ENCODE data around the gene GALNT7.

The GALNT7 gene

DNA sequence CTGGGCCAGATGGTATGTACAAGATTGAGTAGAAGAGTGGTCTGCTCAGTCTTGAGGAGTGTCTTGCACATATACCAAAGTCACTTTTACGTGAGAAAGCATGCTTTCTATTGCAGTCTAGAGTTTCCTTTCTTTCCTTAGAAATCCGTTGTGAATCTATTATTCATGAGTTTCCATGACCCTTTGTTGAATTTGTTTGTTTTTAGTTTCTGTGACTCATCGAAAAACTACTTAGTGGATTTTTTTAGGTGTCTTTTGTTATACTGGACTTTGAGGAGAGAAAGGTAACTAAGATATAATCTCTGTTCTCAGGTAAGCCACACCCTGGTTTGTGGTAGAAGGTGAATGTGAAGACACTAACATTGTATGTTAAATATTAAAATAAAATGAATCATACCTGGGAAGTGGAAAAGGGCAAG is 23.0 kb downstream of the GALNT7 start:
- H3K9me3 ChIP-seq (ENCODE audit: control insufficient read depth, insufficient read depth, low read depth, low read length), result no peaks in the 10 kb centered on the region
- no peak overlapping the region for H3K27ac ChIP-seq (ENCODE audit: extremely low read depth, low read depth, low read length)
- POLR2A ChIA-PET, result no interaction called here
- CTCF ChIA-PET, result interaction anchor here (0.7 to 1.2 kb wide), 2 partner anchors 12 to 109 kb away, joined by 3 read pairs; no protein-coding TSS in a partner anchor
- no peak overlapping the region for H3K4me3 ChIP-seq (ENCODE audit: low read depth, low read length)
- TF ChIP-seq, protein P1, sequence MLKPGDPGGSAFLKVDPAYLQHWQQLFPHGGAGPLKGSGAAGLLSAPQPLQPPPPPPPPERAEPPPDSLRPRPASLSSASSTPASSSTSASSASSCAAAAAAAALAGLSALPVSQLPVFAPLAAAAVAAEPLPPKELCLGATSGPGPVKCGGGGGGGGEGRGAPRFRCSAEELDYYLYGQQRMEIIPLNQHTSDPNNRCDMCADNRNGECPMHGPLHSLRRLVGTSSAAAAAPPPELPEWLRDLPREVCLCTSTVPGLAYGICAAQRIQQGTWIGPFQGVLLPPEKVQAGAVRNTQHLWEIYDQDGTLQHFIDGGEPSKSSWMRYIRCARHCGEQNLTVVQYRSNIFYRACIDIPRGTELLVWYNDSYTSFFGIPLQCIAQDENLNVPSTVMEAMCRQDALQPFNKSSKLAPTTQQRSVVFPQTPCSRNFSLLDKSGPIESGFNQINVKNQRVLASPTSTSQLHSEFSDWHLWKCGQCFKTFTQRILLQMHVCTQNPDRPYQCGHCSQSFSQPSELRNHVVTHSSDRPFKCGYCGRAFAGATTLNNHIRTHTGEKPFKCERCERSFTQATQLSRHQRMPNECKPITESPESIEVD (tag by site-specific recombination; IDR thresholded peaks at IDR 0.05), result peak; percentile 71
- TF ChIP-seq ZNF184 (tag by site-specific recombination; IDR thresholded peaks at IDR 0.05) (no peak), ZNF366 (tag by site-specific recombination; conservative IDR thresholded peaks at IDR 0.05) (0 out of 2 replicates have a peak, but pooled peaks have one; percentile 22), PRDM1 (tag by site-specific recombination; IDR thresholded peaks at IDR 0.05) (peak; percentile 89)
- TF ChIP-seq, protein P2, sequence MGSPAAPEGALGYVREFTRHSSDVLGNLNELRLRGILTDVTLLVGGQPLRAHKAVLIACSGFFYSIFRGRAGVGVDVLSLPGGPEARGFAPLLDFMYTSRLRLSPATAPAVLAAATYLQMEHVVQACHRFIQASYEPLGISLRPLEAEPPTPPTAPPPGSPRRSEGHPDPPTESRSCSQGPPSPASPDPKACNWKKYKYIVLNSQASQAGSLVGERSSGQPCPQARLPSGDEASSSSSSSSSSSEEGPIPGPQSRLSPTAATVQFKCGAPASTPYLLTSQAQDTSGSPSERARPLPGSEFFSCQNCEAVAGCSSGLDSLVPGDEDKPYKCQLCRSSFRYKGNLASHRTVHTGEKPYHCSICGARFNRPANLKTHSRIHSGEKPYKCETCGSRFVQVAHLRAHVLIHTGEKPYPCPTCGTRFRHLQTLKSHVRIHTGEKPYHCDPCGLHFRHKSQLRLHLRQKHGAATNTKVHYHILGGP (tag by site-specific recombination; IDR thresholded peaks at IDR 0.05), result peak; percentile 85
- no peaks in the 10 kb centered on the region for H3K36me3 ChIP-seq (ENCODE audit: control insufficient read depth in 2 of 2, insufficient read depth in 1 of 2, low read length in 2 of 2)
- peaks cover 5% of the 10 kb centered on the region for H3K4me1 ChIP-seq (ENCODE audit: control insufficient read depth, insufficient read depth, low read length)

DNA sequence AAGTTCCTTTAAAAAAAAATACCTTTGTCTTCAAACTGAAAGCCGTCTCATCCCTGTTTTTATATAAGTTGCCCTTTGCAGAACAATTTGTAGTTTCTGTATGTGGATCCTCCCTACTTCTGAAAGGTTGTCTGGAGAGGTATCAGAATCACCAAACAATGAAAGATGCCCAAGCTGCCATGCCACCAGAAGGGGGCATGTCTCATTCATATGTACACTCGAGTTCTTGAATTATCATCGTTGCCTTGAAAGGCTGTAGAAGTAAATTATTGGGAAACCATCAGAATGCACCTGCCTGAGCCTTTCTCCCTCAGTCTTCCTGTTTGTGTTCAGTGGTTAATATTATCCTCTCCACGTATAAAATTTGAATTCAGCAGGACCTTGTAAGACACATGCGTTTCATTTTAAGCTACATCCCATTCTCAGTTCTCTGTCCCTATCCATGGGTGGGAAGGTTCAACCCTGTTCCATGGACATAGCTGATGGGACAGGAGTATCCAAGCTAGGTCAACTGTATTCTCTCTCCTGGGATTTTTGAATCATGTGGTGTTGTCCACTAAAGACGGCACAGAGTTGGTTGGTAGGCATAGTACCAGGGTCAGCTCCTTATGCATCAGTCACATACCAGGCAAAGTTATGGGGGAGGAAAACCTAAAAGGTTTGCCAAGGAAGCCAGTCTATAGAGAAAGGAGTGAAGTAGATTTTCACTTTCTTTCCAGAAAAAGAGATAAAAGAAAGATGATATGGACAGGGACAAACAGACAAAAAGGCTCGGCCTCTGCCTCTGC is 24.0 kb downstream of the GALNT7 start:
- Histone ChIP-seq H3K36me3 (ENCODE audit: control insufficient read depth in 2 of 2, insufficient read depth in 1 of 2, low read length in 2 of 2) (no peaks in the 10 kb centered on the region), H3K27ac (ENCODE audit: extremely low read depth, low read depth, low read length) (no peak overlapping the region), H3K4me1 (ENCODE audit: control insufficient read depth, insufficient read depth, low read length) (peaks cover 5% of the 10 kb centered on the region), H3K4me3 (ENCODE audit: low read depth, low read length) (no peak overlapping the region), H3K9me3 (ENCODE audit: control insufficient read depth, insufficient read depth, low read depth, low read length) (no peaks in the 10 kb centered on the region)
- no peak for TF ChIP-seq ZNF146 (tag by site-specific recombination; IDR thresholded peaks at IDR 0.05)
- TF ChIP-seq, protein P3, sequence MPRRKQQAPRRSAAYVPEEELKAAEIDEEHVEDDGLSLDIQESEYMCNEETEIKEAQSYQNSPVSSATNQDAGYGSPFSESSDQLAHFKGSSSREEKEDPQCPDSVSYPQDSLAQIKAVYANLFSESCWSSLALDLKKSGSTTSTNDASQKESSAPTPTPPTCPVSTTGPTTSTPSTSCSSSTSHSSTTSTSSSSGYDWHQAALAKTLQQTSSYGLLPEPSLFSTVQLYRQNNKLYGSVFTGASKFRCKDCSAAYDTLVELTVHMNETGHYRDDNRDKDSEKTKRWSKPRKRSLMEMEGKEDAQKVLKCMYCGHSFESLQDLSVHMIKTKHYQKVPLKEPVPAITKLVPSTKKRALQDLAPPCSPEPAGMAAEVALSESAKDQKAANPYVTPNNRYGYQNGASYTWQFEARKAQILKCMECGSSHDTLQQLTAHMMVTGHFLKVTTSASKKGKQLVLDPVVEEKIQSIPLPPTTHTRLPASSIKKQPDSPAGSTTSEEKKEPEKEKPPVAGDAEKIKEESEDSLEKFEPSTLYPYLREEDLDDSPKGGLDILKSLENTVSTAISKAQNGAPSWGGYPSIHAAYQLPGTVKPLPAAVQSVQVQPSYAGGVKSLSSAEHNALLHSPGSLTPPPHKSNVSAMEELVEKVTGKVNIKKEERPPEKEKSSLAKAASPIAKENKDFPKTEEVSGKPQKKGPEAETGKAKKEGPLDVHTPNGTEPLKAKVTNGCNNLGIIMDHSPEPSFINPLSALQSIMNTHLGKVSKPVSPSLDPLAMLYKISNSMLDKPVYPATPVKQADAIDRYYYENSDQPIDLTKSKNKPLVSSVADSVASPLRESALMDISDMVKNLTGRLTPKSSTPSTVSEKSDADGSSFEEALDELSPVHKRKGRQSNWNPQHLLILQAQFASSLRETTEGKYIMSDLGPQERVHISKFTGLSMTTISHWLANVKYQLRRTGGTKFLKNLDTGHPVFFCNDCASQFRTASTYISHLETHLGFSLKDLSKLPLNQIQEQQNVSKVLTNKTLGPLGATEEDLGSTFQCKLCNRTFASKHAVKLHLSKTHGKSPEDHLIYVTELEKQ (tag by site-specific recombination; IDR thresholded peaks at IDR 0.05; ENCODE audit: borderline replicate concordance), result no peak
- TF ChIP-seq, protein P4, sequence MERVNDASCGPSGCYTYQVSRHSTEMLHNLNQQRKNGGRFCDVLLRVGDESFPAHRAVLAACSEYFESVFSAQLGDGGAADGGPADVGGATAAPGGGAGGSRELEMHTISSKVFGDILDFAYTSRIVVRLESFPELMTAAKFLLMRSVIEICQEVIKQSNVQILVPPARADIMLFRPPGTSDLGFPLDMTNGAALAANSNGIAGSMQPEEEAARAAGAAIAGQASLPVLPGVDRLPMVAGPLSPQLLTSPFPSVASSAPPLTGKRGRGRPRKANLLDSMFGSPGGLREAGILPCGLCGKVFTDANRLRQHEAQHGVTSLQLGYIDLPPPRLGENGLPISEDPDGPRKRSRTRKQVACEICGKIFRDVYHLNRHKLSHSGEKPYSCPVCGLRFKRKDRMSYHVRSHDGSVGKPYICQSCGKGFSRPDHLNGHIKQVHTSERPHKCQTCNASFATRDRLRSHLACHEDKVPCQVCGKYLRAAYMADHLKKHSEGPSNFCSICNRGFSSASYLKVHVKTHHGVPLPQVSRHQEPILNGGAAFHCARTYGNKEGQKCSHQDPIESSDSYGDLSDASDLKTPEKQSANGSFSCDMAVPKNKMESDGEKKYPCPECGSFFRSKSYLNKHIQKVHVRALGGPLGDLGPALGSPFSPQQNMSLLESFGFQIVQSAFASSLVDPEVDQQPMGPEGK (tag by site-specific recombination; IDR thresholded peaks at IDR 0.05), result no peak
- TF ChIP-seq, protein P5, sequence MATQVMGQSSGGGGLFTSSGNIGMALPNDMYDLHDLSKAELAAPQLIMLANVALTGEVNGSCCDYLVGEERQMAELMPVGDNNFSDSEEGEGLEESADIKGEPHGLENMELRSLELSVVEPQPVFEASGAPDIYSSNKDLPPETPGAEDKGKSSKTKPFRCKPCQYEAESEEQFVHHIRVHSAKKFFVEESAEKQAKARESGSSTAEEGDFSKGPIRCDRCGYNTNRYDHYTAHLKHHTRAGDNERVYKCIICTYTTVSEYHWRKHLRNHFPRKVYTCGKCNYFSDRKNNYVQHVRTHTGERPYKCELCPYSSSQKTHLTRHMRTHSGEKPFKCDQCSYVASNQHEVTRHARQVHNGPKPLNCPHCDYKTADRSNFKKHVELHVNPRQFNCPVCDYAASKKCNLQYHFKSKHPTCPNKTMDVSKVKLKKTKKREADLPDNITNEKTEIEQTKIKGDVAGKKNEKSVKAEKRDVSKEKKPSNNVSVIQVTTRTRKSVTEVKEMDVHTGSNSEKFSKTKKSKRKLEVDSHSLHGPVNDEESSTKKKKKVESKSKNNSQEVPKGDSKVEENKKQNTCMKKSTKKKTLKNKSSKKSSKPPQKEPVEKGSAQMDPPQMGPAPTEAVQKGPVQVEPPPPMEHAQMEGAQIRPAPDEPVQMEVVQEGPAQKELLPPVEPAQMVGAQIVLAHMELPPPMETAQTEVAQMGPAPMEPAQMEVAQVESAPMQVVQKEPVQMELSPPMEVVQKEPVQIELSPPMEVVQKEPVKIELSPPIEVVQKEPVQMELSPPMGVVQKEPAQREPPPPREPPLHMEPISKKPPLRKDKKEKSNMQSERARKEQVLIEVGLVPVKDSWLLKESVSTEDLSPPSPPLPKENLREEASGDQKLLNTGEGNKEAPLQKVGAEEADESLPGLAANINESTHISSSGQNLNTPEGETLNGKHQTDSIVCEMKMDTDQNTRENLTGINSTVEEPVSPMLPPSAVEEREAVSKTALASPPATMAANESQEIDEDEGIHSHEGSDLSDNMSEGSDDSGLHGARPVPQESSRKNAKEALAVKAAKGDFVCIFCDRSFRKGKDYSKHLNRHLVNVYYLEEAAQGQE (tag by site-specific recombination; IDR thresholded peaks at IDR 0.05), result peak; percentile 84
- TF ChIP-seq ZFP41 (tag by site-specific recombination; IDR thresholded peaks at IDR 0.05; ENCODE audit: borderline replicate concordance), result no peak
- TF ChIP-seq SCRT2 (tag by site-specific recombination; IDR thresholded peaks at IDR 0.05), result 0 out of 2 replicates have a peak, but pooled peaks have one; percentile 1
- TF ChIP-seq ZNF274 (IDR thresholded peaks at IDR 0.05; ENCODE audit: low read length), result no peak
- no peak for TF ChIP-seq ZNF274 (tag by site-specific recombination; IDR thresholded peaks at IDR 0.05; ENCODE audit: borderline replicate concordance)
- no peak for TF ChIP-seq ZNF596 (tag by site-specific recombination; IDR thresholded peaks at IDR 0.05)
- no peak for TF ChIP-seq ZFP69B (tag by site-specific recombination; IDR thresholded peaks at IDR 0.05)
- TF ChIP-seq ZNF548 (tag by site-specific recombination; IDR thresholded peaks at IDR 0.05), result no peak
- TF ChIP-seq, protein P6, sequence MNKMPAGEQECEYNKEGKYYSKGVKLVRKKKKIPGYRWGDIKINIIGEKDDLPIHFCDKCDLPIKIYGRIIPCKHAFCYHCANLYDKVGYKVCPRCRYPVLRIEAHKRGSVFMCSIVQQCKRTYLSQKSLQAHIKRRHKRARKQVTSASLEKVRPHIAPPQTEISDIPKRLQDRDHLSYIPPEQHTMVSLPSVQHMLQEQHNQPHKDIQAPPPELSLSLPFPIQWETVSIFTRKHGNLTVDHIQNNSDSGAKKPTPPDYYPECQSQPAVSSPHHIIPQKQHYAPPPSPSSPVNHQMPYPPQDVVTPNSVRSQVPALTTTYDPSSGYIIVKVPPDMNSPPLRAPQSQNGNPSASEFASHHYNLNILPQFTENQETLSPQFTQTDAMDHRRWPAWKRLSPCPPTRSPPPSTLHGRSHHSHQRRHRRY (tag by site-specific recombination; IDR thresholded peaks at IDR 0.05), result no peak
- ChIA-PET POLR2A (no interaction called here), CTCF (interaction anchor here (0.6 to 0.7 kb wide), 3 partner anchors 45 to 140 kb away, joined by 3 to 4 read pairs (median 3); no protein-coding TSS in a partner anchor)
